H1 (cell line): ENCODE measurements around the gene SKA3. TPM values are rescaled to one million over a fixed set of nuclear protein-coding genes. Genes with fewer than 3 reads are reported as not detected.

ENCODE experiments used
- CBX8 ChIP-seq: fragments of 300-800, 300-1000 bp; sonication (generic); IDR thresholded peaks from 2 replicates; pipeline ENCODE4 v1.7.1; 2016; ENCODE audit warnings: low read depth, low read length, borderline replicate concordance
- SUZ12 ChIP-seq: fragments of 200-600 bp; sonication (generic); IDR thresholded peaks from 2 replicates; pipeline ENCODE4 v1.6.1; 2012; ENCODE audit warnings: mild to moderate bottlenecking, inconsistent platforms, low read length, moderate library complexity, mixed read lengths
- polyA plus RNA-seq, 7 experiments: library from polyadenylated mRNA; depleted of rRNA in 3 of 7; stranded (reverse) in 5 of 7; unstranded in 2 of 7; fragments of >200 nt in 5 of 7; fragments of 200-250 nt in 2 of 7; gene quantifications; 1 replicate in 5 of 7; 2 replicates in 1 of 7; 4 replicates in 1 of 7; pipeline versions ENCODE4 v1.2.1 to v1.2.3, GENCODE V29; 2011 to 2013; ENCODE audit warnings: missing spikeins in 2 of 7, mixed read lengths in 2 of 7
- total RNA-seq: library from RNA; stranded (reverse); fragmentation: NEBNext Ultra II Directional; extraction: Animal tissue kit (Norgen Biotek cat#: 25700); gene quantifications from 2 replicates; pipeline ENCODE4 v1.2.1, GENCODE V29; 2021

SKA3 gene
- total and polyA plus RNA-seq, 2 of the 8 experiments (the other 6 are each of a cell fraction or from before 2014, with no cell fraction given), result 32.3 to 63.7 TPM

DNA sequence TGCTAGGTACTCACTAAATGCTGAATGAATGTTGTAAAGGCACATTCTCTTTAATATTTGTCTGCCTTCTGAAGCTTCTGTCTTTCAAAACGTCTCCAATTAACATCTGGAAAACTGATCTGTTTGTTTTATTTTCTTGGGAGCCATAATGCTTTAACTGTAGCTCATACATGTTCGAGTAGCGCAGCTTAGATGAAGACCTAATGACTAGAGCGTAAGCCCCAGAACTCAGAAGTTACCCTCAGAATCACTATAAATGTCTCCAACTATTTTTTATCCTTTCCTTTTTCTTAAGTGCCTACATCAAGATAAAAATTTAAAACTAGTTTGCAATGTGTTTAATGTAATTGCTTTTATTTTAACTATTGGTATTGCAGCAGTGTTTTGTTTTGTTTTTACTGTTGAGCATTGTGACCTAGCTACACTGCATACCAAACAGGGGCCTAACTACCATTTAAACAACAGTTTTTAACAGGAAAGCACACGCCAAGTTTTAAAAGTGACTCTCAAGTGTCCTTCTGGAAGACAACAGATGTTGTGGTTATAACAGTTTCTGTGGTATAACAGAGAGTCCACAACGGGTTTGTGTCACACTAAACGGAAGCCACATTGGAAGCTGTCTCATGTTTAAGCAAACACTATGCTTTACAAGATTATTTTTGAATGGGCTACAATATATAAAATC, 42.1 kb upstream of the SKA3 start (continued):
- TF ChIP-seq CBX8, result no peak
- TF ChIP-seq SUZ12, result no peak
